ENCODE data around the gene SLC25A39.

DNA sequence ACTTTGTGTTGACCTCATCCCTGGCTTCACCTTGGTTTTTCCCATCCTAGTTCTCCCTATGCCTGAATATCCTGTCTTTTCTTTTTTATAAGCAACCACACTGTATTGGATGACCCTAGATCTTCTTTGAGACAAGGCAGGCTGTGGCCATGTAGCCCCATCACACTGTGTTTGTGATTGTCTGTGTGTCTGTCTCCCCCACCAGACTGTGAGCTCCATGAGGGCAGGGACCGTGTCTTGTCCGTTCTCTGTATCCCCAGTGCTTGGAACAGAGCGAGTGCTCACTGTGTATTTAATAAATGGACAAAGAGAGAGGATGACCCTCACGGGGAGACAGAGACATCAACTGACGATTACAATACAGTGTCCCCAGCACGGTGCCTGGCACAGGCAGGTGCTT lies 7.1 kb downstream of the SLC25A39 start:
- TF ChIP-seq, protein P1, sequence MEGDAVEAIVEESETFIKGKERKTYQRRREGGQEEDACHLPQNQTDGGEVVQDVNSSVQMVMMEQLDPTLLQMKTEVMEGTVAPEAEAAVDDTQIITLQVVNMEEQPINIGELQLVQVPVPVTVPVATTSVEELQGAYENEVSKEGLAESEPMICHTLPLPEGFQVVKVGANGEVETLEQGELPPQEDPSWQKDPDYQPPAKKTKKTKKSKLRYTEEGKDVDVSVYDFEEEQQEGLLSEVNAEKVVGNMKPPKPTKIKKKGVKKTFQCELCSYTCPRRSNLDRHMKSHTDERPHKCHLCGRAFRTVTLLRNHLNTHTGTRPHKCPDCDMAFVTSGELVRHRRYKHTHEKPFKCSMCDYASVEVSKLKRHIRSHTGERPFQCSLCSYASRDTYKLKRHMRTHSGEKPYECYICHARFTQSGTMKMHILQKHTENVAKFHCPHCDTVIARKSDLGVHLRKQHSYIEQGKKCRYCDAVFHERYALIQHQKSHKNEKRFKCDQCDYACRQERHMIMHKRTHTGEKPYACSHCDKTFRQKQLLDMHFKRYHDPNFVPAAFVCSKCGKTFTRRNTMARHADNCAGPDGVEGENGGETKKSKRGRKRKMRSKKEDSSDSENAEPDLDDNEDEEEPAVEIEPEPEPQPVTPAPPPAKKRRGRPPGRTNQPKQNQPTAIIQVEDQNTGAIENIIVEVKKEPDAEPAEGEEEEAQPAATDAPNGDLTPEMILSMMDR (IDR thresholded peaks at IDR 0.05): no peak
- no peak for TF ChIP-seq POLR2A (IDR thresholded peaks at IDR 0.05)
